ENCODE measurements around the gene CAMK4.

The CAMK4 gene

DNA sequence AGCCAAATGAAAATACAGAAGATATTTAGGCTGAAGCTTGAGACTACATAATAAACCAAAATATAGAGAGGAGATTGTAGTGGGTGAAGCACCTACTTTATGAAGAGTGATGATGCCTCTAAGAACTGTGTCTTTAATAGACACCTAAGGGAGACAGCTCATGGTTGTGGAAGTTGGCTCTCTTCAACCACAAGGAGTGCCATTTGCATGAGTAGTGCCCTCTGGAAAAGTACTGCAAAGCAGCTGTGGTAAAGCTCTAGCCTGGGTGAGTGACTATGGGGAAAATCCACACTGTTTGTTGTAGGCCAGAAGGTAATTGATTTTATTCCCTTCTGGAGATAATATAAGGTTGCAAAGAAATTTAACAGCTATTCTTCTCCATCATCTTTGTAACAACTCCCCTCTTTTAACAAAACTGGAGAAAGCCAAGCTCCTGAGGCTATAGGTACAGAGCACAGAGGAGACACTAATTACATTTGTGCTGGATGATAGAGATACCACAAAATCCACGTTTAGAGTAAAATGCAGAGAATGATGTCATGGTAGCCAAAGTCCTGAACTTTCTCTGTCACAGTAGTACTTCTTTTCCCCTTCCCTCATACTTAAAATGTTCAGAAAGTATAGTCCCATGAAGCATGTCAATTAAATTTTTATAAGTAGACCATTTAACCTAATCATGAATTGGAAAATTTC is 165.4 kb downstream of the CAMK4 start:
- Histone ChIP-seq H3K9ac (no peak overlapping the region), H3K4me3 (ENCODE audit: low read depth, low read length) (no peak overlapping the region), H3K79me2 (no peaks in the 10 kb centered on the region), H3K27ac (no peak overlapping the region), H3K27me3 (ENCODE audit: control insufficient read depth, insufficient read depth, low read length) (no peaks in the 10 kb centered on the region), H3K4me1 (no peaks in the 10 kb centered on the region), H2AFZ (no peak overlapping the region), H3K36me3 (ENCODE audit: control insufficient read depth, insufficient read depth, low read length) (no peaks in the 10 kb centered on the region), H3K9me3 (ENCODE audit: control insufficient read depth, low read length) (no peaks in the 10 kb centered on the region), H3K4me2 (ENCODE audit: low read length) (no peak overlapping the region)
- TF ChIP-seq, protein P1, sequence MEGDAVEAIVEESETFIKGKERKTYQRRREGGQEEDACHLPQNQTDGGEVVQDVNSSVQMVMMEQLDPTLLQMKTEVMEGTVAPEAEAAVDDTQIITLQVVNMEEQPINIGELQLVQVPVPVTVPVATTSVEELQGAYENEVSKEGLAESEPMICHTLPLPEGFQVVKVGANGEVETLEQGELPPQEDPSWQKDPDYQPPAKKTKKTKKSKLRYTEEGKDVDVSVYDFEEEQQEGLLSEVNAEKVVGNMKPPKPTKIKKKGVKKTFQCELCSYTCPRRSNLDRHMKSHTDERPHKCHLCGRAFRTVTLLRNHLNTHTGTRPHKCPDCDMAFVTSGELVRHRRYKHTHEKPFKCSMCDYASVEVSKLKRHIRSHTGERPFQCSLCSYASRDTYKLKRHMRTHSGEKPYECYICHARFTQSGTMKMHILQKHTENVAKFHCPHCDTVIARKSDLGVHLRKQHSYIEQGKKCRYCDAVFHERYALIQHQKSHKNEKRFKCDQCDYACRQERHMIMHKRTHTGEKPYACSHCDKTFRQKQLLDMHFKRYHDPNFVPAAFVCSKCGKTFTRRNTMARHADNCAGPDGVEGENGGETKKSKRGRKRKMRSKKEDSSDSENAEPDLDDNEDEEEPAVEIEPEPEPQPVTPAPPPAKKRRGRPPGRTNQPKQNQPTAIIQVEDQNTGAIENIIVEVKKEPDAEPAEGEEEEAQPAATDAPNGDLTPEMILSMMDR (IDR thresholded peaks at IDR 0.05) = no peak

DNA sequence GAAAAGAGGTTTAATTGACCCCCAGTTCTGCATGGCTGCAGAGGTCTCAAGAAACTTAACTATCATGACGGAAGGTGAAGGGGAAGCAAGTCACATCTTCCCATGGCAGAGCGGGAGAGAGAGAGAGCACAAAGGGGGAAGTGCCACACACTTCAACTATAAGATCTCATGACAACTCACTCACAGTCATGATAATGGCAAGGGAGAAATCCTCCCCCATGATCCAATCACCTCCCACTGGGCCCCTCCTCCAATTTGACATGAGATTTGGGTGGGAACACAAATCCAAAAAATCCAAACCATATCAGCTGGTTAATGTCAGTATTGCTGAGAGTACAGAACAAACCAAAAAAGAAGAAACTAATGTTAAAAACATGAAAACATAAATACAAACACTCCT is 168.0 kb downstream of the CAMK4 start:
- H3K9ac ChIP-seq = no peak overlapping the region
- H3K4me3 ChIP-seq (ENCODE audit: low read depth, low read length) = no peak overlapping the region
- H3K27me3 ChIP-seq (ENCODE audit: control insufficient read depth, insufficient read depth, low read length) = no peaks in the 10 kb centered on the region
- no peak overlapping the region for H2AFZ ChIP-seq
- no peaks in the 10 kb centered on the region for H3K36me3 ChIP-seq (ENCODE audit: control insufficient read depth, insufficient read depth, low read length)
- no peak overlapping the region for H3K27ac ChIP-seq
- no peaks in the 10 kb centered on the region for H3K4me1 ChIP-seq
- TF ChIP-seq, protein P1 (IDR thresholded peaks at IDR 0.05) = no peak
- H3K9me3 ChIP-seq (ENCODE audit: control insufficient read depth, low read length) = no peaks in the 10 kb centered on the region
- H3K79me2 ChIP-seq = no peaks in the 10 kb centered on the region
- H3K4me2 ChIP-seq (ENCODE audit: low read length) = no peak overlapping the region

DNA sequence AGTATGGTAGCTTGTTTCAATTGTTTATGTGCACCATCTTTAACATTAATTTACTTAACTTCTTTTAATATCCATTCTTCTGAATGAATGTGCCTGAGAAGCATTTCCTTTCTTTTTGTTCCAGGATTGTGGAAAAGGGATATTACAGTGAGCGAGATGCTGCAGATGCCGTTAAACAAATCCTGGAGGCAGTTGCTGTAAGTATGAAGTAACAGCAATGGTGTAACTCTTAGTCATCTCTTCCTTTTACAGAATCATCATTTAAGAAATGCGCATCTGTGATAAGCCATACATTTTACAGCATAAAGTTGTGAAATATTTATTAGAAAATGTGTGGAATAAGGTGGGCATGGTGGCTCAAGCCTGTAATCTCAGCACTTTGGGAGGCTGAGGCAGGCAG is 170.4 kb downstream of the CAMK4 start:
- TF ChIP-seq, protein P1 (IDR thresholded peaks at IDR 0.05) = no peak
- no peaks in the 10 kb centered on the region for H3K4me1 ChIP-seq
- H3K9me3 ChIP-seq (ENCODE audit: control insufficient read depth, low read length) = no peaks in the 10 kb centered on the region
- H3K36me3 ChIP-seq (ENCODE audit: control insufficient read depth, insufficient read depth, low read length) = no peaks in the 10 kb centered on the region
- no peak overlapping the region for H3K4me2 ChIP-seq (ENCODE audit: low read length)
- H3K79me2 ChIP-seq = no peaks in the 10 kb centered on the region
- H3K9ac ChIP-seq = no peak overlapping the region
- H2AFZ ChIP-seq = no peak overlapping the region
- no peak overlapping the region for H3K4me3 ChIP-seq (ENCODE audit: low read depth, low read length)
- no peak overlapping the region for H3K27ac ChIP-seq
- H3K27me3 ChIP-seq (ENCODE audit: control insufficient read depth, insufficient read depth, low read length) = no peaks in the 10 kb centered on the region

DNA sequence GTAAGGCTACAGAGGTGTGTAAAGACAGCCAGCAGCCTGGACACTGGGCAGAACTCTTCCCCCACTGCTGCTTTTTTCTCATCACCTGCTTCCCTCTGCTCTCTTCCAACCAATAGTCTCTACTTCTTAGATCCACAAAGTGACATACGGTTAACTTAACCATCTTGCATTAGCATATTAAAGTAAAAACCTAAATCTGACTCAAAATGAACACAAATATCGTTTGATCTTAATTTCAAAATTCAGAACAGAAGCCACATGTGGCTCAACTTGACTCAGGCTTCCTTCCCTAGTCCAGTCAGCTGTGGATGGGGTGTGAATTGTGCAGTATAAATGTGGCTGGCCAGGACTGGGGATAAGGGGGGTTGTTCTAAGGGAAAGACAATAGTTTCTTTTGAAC is 173.8 kb downstream of the CAMK4 start:
- no peak overlapping the region for H3K4me3 ChIP-seq (ENCODE audit: low read depth, low read length)
- no peaks in the 10 kb centered on the region for H3K27me3 ChIP-seq (ENCODE audit: control insufficient read depth, insufficient read depth, low read length)
- no peak overlapping the region for H3K4me2 ChIP-seq (ENCODE audit: low read length)
- no peak overlapping the region for H2AFZ ChIP-seq
- no peaks in the 10 kb centered on the region for H3K9me3 ChIP-seq (ENCODE audit: control insufficient read depth, low read length)
- no peak overlapping the region for H3K9ac ChIP-seq
- no peaks in the 10 kb centered on the region for H3K79me2 ChIP-seq
- H3K36me3 ChIP-seq (ENCODE audit: control insufficient read depth, insufficient read depth, low read length) = no peaks in the 10 kb centered on the region
- TF ChIP-seq, protein P1 (IDR thresholded peaks at IDR 0.05) = no peak
- no peak overlapping the region for H3K27ac ChIP-seq
- H3K4me1 ChIP-seq = no peaks in the 10 kb centered on the region

DNA sequence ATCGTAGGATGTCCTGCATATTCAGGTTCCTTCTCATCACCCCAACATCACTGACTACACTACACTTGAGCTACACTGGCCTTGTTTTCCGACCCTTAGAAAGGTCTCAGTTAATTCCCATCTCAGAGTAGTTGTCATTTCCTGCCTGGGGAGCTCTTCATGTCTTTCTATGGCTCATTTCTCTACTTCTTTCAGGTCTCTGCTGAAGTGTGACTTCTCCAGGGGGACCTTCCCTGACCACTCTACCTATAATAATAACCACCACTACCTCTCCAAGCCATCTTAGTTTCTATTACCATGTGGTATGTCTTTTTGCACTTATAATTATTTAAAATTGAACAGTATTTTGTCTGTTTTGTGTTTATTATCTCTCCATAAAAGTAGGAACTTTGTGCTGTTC is 174.9 kb downstream of the CAMK4 start:
- Histone ChIP-seq H3K4me1 (no peaks in the 10 kb centered on the region), H3K4me3 (ENCODE audit: low read depth, low read length) (no peak overlapping the region), H3K4me2 (ENCODE audit: low read length) (no peak overlapping the region), H3K27ac (no peak overlapping the region), H2AFZ (no peak overlapping the region), H3K79me2 (no peaks in the 10 kb centered on the region), H3K9ac (no peak overlapping the region), H3K36me3 (ENCODE audit: control insufficient read depth, insufficient read depth, low read length) (no peaks in the 10 kb centered on the region), H3K27me3 (ENCODE audit: control insufficient read depth, insufficient read depth, low read length) (no peaks in the 10 kb centered on the region), H3K9me3 (ENCODE audit: control insufficient read depth, low read length) (no peaks in the 10 kb centered on the region)
- TF ChIP-seq, protein P1 (IDR thresholded peaks at IDR 0.05) = no peak
